HG03520 (cell line): ENCODE results near the gene FHAD1.

Source experiments
- ATAC-seq: cut with Tn5 transposase; IDR thresholded peaks from one replicate; pipeline ENCODE4 v1.9.1; 2021; ENCODE audit warnings: mild to moderate bottlenecking, moderate library complexity; ENCODE audit not compliant: unreplicated experiment

Gene FHAD1

GRCh38 chr1:15390667-15391066, 143.6 kb downstream of the FHAD1 start:
- no peak for ATAC-seq

GRCh38 chr1:15391366-15391765, 144.3 kb downstream of the FHAD1 start:
- no peak for ATAC-seq

GRCh38 chr1:15393475-15394257, 146.6 kb downstream of the FHAD1 start:
- no peak for ATAC-seq

- ATAC-seq: no peak
Measured at GRCh38 chr1:15394258-15394690, 147.3 kb downstream of the FHAD1 start.

GRCh38 chr1:15397236-15397635, 150.2 kb downstream of the FHAD1 start:
- no peak for ATAC-seq

- no peak for ATAC-seq
Measured at GRCh38 chr1:15399710-15400109, 152.7 kb downstream of the FHAD1 start.

GRCh38 chr1:15400627-15401026, 153.6 kb downstream of the FHAD1 start:
- no peak for ATAC-seq

GRCh38 chr1:15401391-15402055, 154.5 kb downstream of the FHAD1 start:
- ATAC-seq: no peak

GRCh38 chr1:15402809-15403450, 155.9 kb downstream of the FHAD1 start:
- ATAC-seq: no peak

- no peak for ATAC-seq
Measured at GRCh38 chr1:15403962-15404580, 157.0 kb downstream of the FHAD1 start.

- ATAC-seq: no peak
Measured at GRCh38 chr1:15405106-15405850, 158.3 kb downstream of the FHAD1 start.

- ATAC-seq: no peak
Measured at GRCh38 chr1:15406614-15407559, 159.9 kb downstream of the FHAD1 start.

GRCh38 chr1:15407580-15407979, 160.6 kb downstream of the FHAD1 start:
- ATAC-seq: no peak

- no peak for ATAC-seq
Measured at GRCh38 chr1:15408890-15409387, 161.9 kb downstream of the FHAD1 start.

- peak; percentile 64 for ATAC-seq
Measured at GRCh38 chr1:15409388-15410222, 162.6 kb downstream of the FHAD1 start, which contains the start of gene EFHD2. EFHD2 (plus strand) TSS chr1:15409888; CDS start chr1:15409972, 84 bp downstream.

GRCh38 chr1:15410223-15410883, 163.3 kb downstream of the FHAD1 start:
- no peak for ATAC-seq

GRCh38 chr1:15410884-15411245, 163.8 kb downstream of the FHAD1 start:
- no peak for ATAC-seq

- ATAC-seq: peak; percentile 43
Measured at GRCh38 chr1:15411593-15412137, 164.6 kb downstream of the FHAD1 start.
